HG03159 (cell line): ENCODE results near the gene FBXO15.
A peak's percentile ranks its signal among the peaks of the same experiment; 100 is the strongest.

Experiments used
- ATAC-seq: cut with Tn5 transposase; IDR thresholded peaks from one replicate; pipeline ENCODE4 v1.9.1; 2021; ENCODE audit warnings: mild to moderate bottlenecking, moderate library complexity; ENCODE audit not compliant: unreplicated experiment

Gene FBXO15

DNA sequence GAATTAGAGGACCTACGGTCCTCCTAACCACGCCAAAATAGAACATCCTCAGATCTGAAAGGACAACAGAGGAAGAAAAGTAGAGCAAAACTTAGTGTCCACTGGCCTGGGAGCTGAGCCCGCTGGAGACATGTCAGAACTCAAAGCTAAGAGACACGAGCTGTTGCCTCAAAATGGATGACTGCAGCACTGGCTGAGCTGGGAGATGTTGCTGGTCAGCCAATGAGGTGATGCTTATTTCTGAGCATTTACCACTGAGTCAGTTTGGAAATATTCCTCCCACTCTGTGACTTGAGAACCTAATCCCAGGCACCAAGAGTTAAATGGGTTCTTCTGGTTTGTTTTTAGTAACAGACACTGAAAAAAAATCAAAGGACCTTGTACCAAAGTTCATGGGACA, 32.6 kb downstream of the FBXO15 start:
- no peak for ATAC-seq

DNA sequence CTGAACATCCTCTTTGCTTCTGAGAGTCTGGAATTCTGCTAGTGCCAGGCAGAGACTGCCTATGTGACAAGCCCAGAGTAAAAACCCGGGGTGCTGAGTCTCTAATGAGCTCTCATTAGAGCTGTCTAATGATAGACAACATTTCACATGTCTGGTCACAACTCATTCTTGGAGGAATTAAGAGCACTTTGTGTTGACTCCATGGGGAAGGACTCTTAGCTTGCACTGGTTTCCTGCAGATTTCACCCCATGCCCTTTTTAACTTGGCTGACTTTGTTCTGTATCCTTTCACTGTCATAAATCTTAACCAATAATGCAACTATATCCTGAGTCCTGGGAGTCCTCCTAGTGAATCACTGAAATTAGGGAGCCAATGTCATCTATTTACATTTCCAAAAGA, 33.5 kb downstream of the FBXO15 start:
- ATAC-seq, result no peak

GRCh38 chr18:74113711-74114110, 33.9 kb downstream of the FBXO15 start:
- no peak for ATAC-seq

DNA sequence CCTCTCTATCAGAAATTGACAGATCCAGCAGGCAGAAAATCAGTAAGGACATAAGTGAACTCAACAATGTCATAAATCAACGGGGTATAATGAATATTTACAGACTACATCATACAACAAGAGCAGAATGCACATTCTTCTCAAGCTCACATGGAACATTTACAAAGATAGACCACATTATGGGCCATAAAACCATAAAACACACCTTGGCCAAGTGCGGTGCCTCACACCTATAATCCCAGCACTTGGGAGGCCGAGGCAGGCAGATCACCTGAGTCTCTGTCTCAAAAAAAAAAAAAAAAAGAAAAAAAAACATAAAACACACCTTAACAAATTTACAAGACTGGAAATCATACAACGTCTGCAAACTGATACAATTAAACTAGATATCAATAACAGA, 36.7 kb downstream of the FBXO15 start:
- no peak for ATAC-seq

- ATAC-seq, result no peak
Observed at GRCh38 chr18:74110149-74110548, 37.5 kb downstream of the FBXO15 start.

DNA sequence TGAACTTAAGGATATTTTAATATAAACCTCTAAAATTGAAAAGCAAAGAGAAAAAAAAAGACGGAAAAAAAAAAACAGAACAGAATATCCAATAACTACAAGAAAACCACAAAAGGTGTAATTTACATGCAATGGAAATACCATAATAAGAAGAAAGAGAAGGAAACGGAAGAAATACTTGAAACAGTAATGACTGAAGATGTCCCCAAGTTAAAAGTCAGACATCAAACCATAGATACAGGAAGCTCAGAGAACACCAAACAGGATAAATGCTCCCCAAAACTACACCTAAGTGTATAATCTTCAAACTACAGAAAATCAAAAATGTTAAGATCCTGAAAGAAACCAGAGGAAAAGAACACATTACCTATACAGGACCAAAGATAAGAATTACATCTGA, 39.2 kb downstream of the FBXO15 start:
- ATAC-seq, result no peak

DNA sequence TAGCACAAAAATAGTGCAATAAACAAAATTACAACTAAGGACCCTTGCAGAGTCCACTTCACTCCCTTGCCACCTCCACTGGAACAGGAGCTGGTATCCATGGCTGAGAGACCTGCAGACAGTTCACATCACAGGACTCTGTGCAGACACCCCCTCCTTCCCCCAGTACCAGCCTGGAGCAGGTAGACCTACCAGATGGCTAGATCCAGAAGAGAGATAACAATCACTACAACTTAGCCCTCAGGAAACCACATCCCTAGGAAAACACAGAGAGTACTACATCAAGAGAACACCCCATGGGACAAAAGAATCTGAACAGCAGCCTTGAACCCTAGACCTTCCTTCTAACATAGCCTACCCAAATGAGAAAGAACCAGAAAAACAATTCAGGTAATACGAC, 49.8 kb downstream of the FBXO15 start:
- no peak for ATAC-seq

GRCh38 chr18:74092922-74093321, 54.7 kb downstream of the FBXO15 start:
- no peak for ATAC-seq

GRCh38 chr18:74084184-74084855, 63.3 kb downstream of the FBXO15 start:
- no peak for ATAC-seq

GRCh38 chr18:74083557-74083952, 64.1 kb downstream of the FBXO15 start:
- no peak for ATAC-seq

- ATAC-seq, result no peak
Observed at GRCh38 chr18:74082742-74083556, 64.7 kb downstream of the FBXO15 start.

- ATAC-seq, result peak; percentile 92
Observed at GRCh38 chr18:74081966-74082741, 65.5 kb downstream of the FBXO15 start.

- no peak for ATAC-seq
Observed at GRCh38 chr18:74078257-74078656, 69.4 kb downstream of the FBXO15 start.

- ATAC-seq, result no peak
Observed at GRCh38 chr18:74074668-74075564, 72.7 kb downstream of the FBXO15 start.

DNA sequence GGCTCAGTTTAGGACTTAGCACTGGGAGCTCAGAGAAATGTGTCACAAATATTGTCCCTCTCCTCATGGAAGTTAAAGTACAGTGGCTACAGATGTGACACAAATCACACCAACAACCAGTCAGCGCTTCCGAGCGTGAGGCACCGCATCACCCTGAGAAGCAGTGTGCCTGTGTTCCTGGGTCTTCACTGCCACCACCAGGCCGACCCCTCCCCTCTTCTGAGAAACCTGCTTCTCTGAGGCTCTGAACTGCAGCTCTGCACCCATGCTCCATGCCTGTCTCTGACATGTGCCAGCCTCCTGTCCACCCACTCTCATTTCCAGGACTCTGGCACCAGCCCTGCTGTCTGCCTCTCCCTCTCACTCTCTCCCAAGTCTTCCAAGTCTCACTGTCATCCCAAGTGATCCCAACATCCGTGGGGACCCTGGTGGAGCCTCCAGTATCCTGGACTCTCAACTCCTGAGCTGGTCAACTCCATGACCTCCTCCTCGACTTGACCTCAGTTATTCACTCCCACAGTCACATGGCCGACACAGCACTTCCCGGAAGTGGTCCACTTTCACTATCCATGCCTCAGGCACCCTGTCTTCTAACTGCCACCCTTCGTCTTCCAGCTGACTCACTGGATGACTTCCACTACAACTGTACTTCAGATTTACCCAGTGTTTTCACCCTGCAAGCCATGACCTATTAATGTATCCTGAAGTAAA, 73.5 kb downstream of the FBXO15 start:
- no peak for ATAC-seq

GRCh38 chr18:74069178-74070050, 78.2 kb downstream of the FBXO15 start:
- no peak for ATAC-seq

- no peak for ATAC-seq
Observed at GRCh38 chr18:74068296-74068695, 79.3 kb downstream of the FBXO15 start.

DNA sequence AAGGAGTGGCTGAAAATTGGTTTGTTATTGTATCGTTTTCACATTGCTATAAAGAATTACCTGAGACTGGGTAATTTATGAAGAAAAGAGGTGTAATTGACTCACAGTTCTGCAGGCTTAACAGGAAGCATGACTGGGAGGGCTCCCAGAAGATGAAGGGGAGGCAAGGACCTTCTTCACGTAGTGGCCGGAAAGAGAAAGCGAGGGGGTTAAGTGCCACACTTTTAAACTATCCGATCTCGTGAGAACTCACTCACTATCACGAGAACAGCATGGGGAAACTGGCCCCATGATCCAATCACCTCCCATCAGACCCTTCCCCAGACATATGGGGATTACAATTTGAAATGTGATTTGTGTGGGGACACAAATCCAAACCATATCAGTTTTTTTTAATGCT, 81.6 kb downstream of the FBXO15 start:
- no peak for ATAC-seq

DNA sequence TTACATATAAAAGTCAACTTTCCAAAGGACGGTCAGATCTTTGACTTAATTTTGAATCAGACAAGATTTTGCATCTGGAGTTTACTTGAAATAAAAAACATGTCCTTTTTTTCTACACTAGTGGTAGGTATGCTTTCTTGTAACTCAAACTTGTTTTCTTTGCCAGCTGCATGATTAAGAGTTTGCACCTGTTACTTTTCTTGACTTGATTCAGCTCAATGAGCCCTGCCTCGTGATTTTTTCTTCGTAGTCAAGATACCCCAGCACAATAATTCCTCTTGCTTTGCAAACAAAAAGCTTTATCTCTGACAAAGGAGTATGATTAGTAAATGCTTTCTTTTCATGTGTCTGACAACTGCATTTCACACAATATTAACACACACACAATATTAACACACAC, 82.3 kb downstream of the FBXO15 start:
- ATAC-seq, result no peak
